GM12878 (cell line): Measurements from ENCODE around the gene ANK3. TPM values are rescaled to one million over a fixed set of nuclear protein-coding genes. Genes with fewer than 3 reads are reported as not detected.

ENCODE experiments used
- ATAC-seq: fragments of 200-7000 bp; cut with Tn5 transposase; 3 replicates; pipeline ENCODE4 v1.9.1; 2020; ENCODE audit warnings: mild to moderate bottlenecking, moderate library complexity
- BruUV-seq: library from RNA; stranded (reverse); fragments of 400-500 nt; replicated peaks from 2 replicates; lab custom pipeline; 2021; lab: Mats Ljungman, UMichigan
- CTCF ChIA-PET: fragments of 300-600 bp; sonication (Branson Sonifier 250); formaldehyde crosslinking; extraction: SDS; loops from one replicate; lab custom pipeline; 2021; ENCODE audit warnings: inconsistent platforms; lab: Yijun Ruan, JAX
- POLR2A ChIA-PET: fragments of 350-600 bp; formaldehyde crosslinking; extraction: SDS; loops from one replicate; lab custom pipeline; 2021; ENCODE audit warnings: inconsistent platforms; lab: Charles Lee
- RAD21 ChIA-PET: fragments of 300-600 bp; sonication (Branson Sonifier 250); formaldehyde crosslinking; loops from one replicate; lab custom pipeline; 2023; ENCODE audit warnings: antibody characterized with exemption; ENCODE audit not compliant: unreplicated experiment; lab: Charles Lee
- SMC1A ChIA-PET: fragments of 300-600 bp; sonication (Branson Sonifier 250); formaldehyde crosslinking; loops from one replicate; lab custom pipeline; 2023; ENCODE audit not compliant: unreplicated experiment, uncharacterized antibody; lab: Charles Lee
- DNase-seq: peaks from one replicate; pipeline ENCODE4 v3.0.0-alpha.2; 2011; ENCODE audit warnings: low read depth, low spot score
- FAIRE-seq: peaks from 3 replicates; lab custom pipeline; 2011; peaks lifted over from hg19 to GRCh38; lab: Jason Lieb, UNC
- H2AFZ ChIP-seq: 2 replicates; pipeline ENCODE4 v1.6.0; 2011; ENCODE audit warnings: low read depth, low read length, control low read depth; ENCODE audit not compliant: control insufficient read depth
- H3K27ac ChIP-seq: 2 replicates; pipeline ENCODE4 v1.5.1; 2011; ENCODE audit warnings: control low read depth; ENCODE audit not compliant: control insufficient read depth, insufficient read depth
- H3K27me3 ChIP-seq, 2 experiments: replicated peaks in 1 of 2; 2 replicates each; pipeline versions ENCODE4 v1.6.0 to v1.6.1; 2011; ENCODE audit warnings: low read length in 1 of 2; ENCODE audit not compliant: control insufficient read depth in 2 of 2, insufficient read depth in 2 of 2
- H3K36me3 ChIP-seq, 2 experiments: 2 replicates each; pipeline ENCODE4 v1.5.1; 2011; ENCODE audit warnings: low read length in 1 of 2; ENCODE audit not compliant: control insufficient read depth in 2 of 2, insufficient read depth in 2 of 2
- H3K4me1 ChIP-seq: 2 replicates; pipeline ENCODE4 v1.6.1; 2011; ENCODE audit warnings: mild to moderate bottlenecking, low read length, moderate library complexity, mixed read lengths; ENCODE audit not compliant: control insufficient read depth, insufficient read depth
- H3K4me2 ChIP-seq: 2 replicates; pipeline ENCODE4 v1.6.0; 2011; ENCODE audit warnings: control low read depth; ENCODE audit not compliant: control insufficient read depth, insufficient read depth
- H3K4me3 ChIP-seq: fragments of 200-600 bp; sonication (generic); 2 replicates; pipeline ENCODE4 v1.5.1; 2016
- H3K79me2 ChIP-seq: 2 replicates; pipeline ENCODE4 v1.6.0; 2011; ENCODE audit warnings: low read length; ENCODE audit not compliant: control insufficient read depth, insufficient read depth
- H3K9ac ChIP-seq: 2 replicates; pipeline ENCODE4 v1.8.0; 2011; ENCODE audit warnings: low read length, control low read depth, mixed read lengths; ENCODE audit not compliant: control insufficient read depth, insufficient read depth
- H3K9me3 ChIP-seq: replicated peaks from 3 replicates; pipeline ENCODE4 v1.5.1; 2011; ENCODE audit warnings: mild to moderate bottlenecking, low read length; ENCODE audit not compliant: control insufficient read depth, insufficient read depth
- H4K20me1 ChIP-seq: 2 replicates; pipeline ENCODE4 v1.6.0; 2011; ENCODE audit not compliant: control insufficient read depth, insufficient read depth
- ATF3 ChIP-seq: IDR thresholded peaks from 2 replicates; pipeline ENCODE4 v1.6.1; 2011; ENCODE audit warnings: low read depth, mild to moderate bottlenecking, low read length, moderate library complexity, borderline replicate concordance; ENCODE audit errors: extremely low read depth
- ETV6 ChIP-seq, 2 experiments: fragments of 450-650 bp in 1 of 2; IDR thresholded peaks in 1 of 2; conservative IDR thresholded peaks in 1 of 2; 2 replicates each; pipeline ENCODE4 v1.6.1; 2014; ENCODE audit warnings: antibody characterized with exemption in 1 of 2, borderline replicate concordance in 1 of 2, low read depth in 1 of 2, mild to moderate bottlenecking in 1 of 2, moderate library complexity in 1 of 2
- EZH2 ChIP-seq: IDR thresholded peaks from 2 replicates; pipeline ENCODE4 v1.6.1; 2012; ENCODE audit warnings: low read depth, mild to moderate bottlenecking, control low read depth, inconsistent platforms, low read length, borderline replicate concordance; ENCODE audit not compliant: control insufficient read depth
- RAD21 ChIP-seq: IDR thresholded peaks from 2 replicates; pipeline ENCODE4 v1.6.1; 2011; ENCODE audit warnings: mild to moderate bottlenecking, low read depth, low read length, moderate library complexity; ENCODE audit not compliant: insufficient read depth
- SKIL ChIP-seq: fragments of 450-650 bp; IDR thresholded peaks from 2 replicates; pipeline ENCODE4 v1.6.1; 2017; ENCODE audit warnings: mild to moderate bottlenecking, low read depth, inconsistent platforms; ENCODE audit not compliant: poor library complexity, severe bottlenecking
- YY1 ChIP-seq: IDR thresholded peaks from 2 replicates; pipeline ENCODE4 v1.6.1; 2011; ENCODE audit warnings: low read depth, mild to moderate bottlenecking, low read length
- whole genome bisulfite sequencing: methylation state at CpG from one replicate; pipeline ENCODE4 v1.1.6; 2016; ENCODE audit warnings: low lambda C conversion rate; ENCODE audit not compliant: insufficient replicate concordance, insufficient coverage; ENCODE audit errors: missing lambda C conversion rate; 5-methylcytosine and 5-hydroxymethylcytosine counted together
- in situ Hi-C: fragments of 300-500 bp; cut with MboI; formaldehyde crosslinking; loops from 9 replicates; pipeline ENCODE4 v1.14.3; 2018; ENCODE audit warnings: mixed read lengths
- intact Hi-C: fragments of 100-400 bp; cut with micrococcal nuclease; formaldehyde crosslinking; loops from one replicate; pipeline ENCODE4 v1.14.2; 2022; ENCODE audit not compliant: unreplicated experiment
- polyA plus RNA-seq, 11 experiments: library from polyadenylated mRNA; depleted of rRNA in 4 of 11; unstranded in 6 of 11; stranded (reverse) in 5 of 11; fragments of >200 nt; fragmentation: Nextera tagmentation in 4 of 11; fragmentation: Illumina TruSeq in 1 of 11; extraction: Ambion mirVana in 4 of 11; extraction: Trizol in 1 of 11; gene quantifications; 1 replicate in 1 of 11; 2 replicates in 10 of 11; pipeline versions ENCODE4 v1.2.1 to v1.2.3, GENCODE V29; 2011 to 2016; ENCODE audit warnings: inconsistent platforms in 2 of 11, missing spikeins in 2 of 11, low read depth in 1 of 11
- total RNA-seq, 4 experiments: library from RNA; depleted of rRNA in 3 of 4; stranded (reverse); fragments of >200 nt in 3 of 4; fragmentation: Illumina TruSeq in 1 of 4; extraction: Trizol in 1 of 4; gene quantifications; 2 replicates each; pipeline versions ENCODE4 v1.2.1 to v1.2.3, GENCODE V29; 2013 to 2021

The ANK3 gene
- total and polyA plus RNA-seq, 10 of the 15 experiments (the other 5 are each of a cell fraction or from before 2014, with no cell fraction given): 0.06 to 0.82 (median 0.20) TPM; not detected in 2

GRCh38 chr10:59997827-59998525 lies 391.7 kb downstream of the ANK3 start:
- Histone ChIP-seq H3K9ac (no peak overlapping the region), H3K27ac (no peak overlapping the region), H4K20me1 (no peaks in the 10 kb centered on the region), H3K4me1 (no peaks in the 10 kb centered on the region), H3K79me2 (no peaks in the 10 kb centered on the region), H2AFZ (no peak overlapping the region), H3K4me3 (no peak overlapping the region), H3K36me3 (no peaks in the 10 kb centered on the region), H3K4me2 (no peak overlapping the region), H3K9me3 (no peaks in the 10 kb centered on the region), H3K27me3 (0 out of 4 replicates have a peak, but pooled peaks cover 0 to 3% of the 10 kb centered on the region in 2 experiments)
- TF ChIP-seq SKIL: no peak
- no peak for TF ChIP-seq YY1
- ChIA-PET RAD21 (no interaction called here), CTCF (interaction anchor here (0.8 kb wide), 1 partner anchor 132 kb away, joined by 3 read pairs; no protein-coding TSS in a partner anchor), POLR2A (no interaction called here), SMC1A (no interaction called here)
- intact Hi-C loops: no loop called here
- WGBS: 29% methylated on average over 3 of the region's 3 CpGs
- FAIRE-seq (no peak), ATAC-seq (no peak), DNase-seq (no peak)
- in situ Hi-C loops: no loop called here
- BruUV-seq: no TSS peak

DNA sequence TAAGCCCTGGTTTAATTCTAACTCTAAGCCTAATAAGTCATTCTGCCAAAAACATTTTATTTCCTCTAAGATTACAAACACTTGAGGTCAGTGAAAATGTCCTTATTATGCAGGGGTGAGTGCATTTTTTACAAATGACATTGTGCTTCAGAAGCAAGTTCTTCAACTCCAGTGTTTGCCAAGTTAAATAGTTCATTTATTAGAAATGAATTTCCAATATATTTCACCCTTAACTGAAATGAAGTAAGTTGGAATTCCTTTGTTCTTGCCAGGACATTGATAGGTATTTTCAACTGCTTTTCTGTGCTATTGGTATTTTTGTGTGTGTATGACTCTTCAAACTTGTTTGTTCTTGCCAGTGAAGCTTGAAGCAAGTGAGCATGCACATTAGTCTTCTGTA lies 393.8 kb downstream of the ANK3 start:
- H3K27me3 ChIP-seq: 0 out of 4 replicates have a peak, but pooled peaks cover 0 to 3% of the 10 kb centered on the region in 2 experiments
- SMC1A ChIA-PET: no interaction called here
- intact Hi-C loops: no loop called here
- CTCF ChIA-PET: no interaction called here
- no peaks in the 10 kb centered on the region for H3K36me3 ChIP-seq
- TF ChIP-seq ATF3: no peak
- TF ChIP-seq ETV6 (conservative IDR thresholded peaks at IDR 0.05 in 1 of 2, IDR thresholded peaks at IDR 0.05 in 1 of 2; ENCODE audit: borderline replicate concordance in 1 of 2, low read depth in 1 of 2): no peak
- no peak for TF ChIP-seq RAD21
- no peak for TF ChIP-seq EZH2
- no peak overlapping the region for H3K9ac ChIP-seq
- no peak overlapping the region for H3K27ac ChIP-seq
- no peaks in the 10 kb centered on the region for H3K79me2 ChIP-seq
- H3K4me2 ChIP-seq: no peak overlapping the region
- no peak for DNase-seq
- no peaks in the 10 kb centered on the region for H3K9me3 ChIP-seq
- RAD21 ChIA-PET: no interaction called here
- H4K20me1 ChIP-seq: no peaks in the 10 kb centered on the region
- BruUV-seq: no TSS peak
- no peak overlapping the region for H2AFZ ChIP-seq
- ATAC-seq: no peak
- H3K4me3 ChIP-seq: no peak overlapping the region
- FAIRE-seq: no peak
- POLR2A ChIA-PET: no interaction called here
- in situ Hi-C loops: no loop called here
- H3K4me1 ChIP-seq: no peaks in the 10 kb centered on the region
